GM19238 (cell line): Measurements from ENCODE around the gene SYTL4.

Source experiments
- DNase-seq: peaks from one replicate; pipeline ENCODE4 v3.0.0; 2011; ENCODE audit warnings: low spot score; ENCODE audit not compliant: insufficient read length

The SYTL4 gene

DNA sequence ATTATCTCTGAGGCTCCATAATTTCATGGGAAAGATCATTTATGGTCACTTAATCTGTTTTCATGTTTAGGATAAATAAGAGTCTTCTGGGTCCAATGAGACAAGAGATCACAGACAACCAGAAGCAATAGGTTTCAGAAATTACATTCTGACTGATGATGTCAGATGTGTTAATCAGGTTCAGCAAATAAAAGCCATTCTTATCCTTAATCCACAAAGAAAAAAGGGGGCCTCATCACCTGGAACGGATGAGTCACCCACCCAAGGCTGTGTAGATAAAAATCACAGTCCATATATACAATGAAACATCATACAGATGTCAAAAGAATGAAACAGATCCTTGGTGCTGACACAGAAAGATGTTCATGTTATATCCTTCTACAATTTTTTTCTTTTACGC lies 36.6 kb downstream of the SYTL4 start:
- DNase-seq, result no peak

DNA sequence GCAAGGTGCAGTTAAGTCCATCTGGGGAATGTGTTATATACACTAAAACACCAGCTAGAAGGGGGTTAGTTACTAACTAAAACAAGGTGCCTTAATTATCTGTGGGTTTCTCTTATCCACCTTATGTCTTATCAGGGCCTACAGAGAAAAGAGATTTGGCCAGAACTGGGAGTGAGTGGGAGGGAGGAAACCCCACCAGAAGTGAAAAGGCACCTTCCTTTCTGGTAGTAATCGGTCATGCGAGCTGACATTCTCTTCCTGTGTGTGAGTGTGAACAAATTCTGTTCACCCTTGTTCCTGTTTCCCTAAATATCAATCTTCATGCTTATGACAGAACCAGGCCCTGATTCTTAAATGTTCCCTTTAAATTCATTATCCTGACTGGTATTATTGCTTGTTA lies 44.4 kb downstream of the SYTL4 start:
- DNase-seq, result no peak

DNA sequence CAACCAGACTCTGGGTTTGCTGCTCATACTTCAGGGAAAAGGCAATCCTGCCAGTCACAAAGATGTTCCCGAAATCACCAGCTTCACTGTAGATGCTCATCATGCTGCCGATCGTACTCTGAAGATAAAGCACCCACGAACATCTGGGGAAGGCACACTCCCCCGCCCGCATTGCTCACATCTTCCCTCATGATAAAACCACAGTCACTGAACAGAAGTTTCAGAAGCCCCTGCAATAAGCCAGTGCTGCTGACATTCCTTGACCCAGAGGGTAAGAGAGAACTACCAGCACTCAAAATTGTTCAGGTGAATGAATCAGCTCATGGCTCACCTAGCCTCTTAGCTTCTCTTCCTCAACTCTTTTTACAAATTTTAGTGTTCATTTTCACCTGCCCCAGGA lies 44.8 kb downstream of the SYTL4 start:
- no peak for DNase-seq

DNA sequence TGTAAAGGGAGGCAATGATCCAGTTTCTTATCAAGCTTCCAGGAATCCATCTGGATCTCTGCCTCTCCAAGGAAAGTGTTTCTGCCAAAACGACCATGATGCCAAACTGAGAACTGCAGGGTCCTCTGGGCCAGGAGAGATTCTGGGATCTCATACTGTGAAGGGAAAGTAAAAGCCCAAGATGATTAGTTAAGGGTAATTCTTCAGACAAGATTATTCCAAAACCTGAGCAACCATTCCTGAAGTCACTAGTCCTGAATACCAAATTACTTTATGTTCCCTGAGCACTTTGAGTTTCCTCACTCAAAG lies 46.0 kb downstream of the SYTL4 start:
- no peak for DNase-seq

DNA sequence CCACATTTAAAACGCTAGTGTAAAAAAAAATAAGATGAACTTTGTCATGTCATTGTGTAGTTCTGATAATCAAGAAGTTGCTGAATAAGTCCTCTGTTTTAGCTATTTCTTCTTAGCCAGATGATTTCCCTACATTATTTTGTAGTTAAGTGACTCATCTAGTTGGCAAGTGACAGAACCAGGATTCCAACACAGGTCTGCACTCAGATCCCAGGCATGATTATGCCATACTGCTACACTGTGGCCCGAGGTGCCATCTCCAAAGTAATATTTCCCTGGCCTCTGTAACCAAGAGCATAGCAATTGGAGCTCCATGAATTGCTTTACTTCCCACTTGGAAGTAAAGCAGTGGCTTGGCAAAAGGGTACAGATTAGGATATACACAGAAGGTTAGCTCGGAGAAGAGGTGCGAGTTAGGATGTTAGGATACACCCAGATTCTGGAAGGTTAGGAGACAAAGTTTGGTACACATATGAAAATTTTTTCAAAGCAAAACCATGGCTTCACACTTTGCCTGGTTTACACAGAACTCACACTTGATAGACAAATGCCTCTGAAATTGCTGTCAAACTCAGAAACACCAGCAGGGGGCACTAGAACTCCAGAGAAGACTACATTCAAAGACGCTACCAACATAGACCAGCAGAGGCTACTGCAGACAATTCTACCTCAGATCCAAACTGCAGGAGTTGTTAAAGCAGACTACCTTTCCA lies 46.5 kb downstream of the SYTL4 start:
- peak; percentile 42 for DNase-seq

DNA sequence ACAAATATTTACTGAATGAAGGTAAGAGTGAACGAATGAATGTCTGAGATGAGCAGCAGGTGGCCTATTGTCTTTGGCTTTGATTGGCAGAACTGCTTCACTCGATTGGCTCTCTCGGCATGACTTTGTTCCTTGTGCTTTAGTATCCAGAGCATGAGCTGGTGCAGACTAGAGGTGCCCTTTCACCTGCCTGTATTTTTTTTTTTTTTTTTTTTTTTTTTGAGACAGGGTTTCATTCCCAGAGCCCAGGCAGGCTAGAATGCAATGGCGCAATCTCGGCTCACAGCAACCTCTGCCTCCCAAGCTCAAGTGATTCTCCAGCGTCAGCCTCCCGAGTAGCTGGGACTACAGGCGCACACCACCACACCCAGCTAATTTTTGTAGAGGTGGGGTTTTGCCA lies 49.0 kb downstream of the SYTL4 start:
- no peak for DNase-seq

DNA sequence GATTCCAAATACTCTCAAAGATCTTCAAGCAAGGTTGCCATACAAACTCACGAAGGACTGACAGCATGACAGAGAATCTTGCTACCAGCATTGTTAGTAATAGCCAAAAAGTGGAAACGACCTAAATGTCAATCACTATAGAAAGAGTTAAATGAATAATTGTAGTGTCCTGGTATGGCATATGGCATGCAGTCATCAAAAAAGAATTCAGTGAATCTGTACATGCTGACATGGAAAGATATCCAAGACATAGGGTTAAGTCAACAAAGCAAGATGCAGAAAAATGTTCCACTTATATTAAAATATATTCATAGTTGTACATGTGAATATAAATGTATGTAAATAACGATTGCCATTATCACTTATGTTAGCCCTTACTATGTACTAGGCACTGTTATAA lies 50.3 kb downstream of the SYTL4 start:
- no peak for DNase-seq

DNA sequence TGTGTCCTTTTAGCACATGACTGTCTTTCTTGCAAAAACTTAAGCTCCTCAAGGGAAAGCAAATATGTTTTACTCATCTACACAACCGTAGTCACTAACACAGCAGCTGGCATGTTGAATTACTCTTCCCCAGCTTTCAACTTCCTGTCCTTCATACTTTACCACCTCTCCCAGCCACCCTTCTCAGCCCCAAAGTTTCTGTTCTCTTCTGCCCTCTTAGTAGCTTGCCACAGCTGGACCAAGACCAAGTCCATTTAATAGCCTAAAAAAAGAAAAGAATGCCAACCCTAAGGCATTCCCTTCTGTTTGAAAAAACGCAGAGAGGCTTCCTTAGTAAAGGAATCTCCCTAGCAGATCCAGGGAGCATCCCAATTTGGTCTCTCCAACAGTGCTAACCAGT lies 51.2 kb downstream of the SYTL4 start:
- DNase-seq, result no peak

DNA sequence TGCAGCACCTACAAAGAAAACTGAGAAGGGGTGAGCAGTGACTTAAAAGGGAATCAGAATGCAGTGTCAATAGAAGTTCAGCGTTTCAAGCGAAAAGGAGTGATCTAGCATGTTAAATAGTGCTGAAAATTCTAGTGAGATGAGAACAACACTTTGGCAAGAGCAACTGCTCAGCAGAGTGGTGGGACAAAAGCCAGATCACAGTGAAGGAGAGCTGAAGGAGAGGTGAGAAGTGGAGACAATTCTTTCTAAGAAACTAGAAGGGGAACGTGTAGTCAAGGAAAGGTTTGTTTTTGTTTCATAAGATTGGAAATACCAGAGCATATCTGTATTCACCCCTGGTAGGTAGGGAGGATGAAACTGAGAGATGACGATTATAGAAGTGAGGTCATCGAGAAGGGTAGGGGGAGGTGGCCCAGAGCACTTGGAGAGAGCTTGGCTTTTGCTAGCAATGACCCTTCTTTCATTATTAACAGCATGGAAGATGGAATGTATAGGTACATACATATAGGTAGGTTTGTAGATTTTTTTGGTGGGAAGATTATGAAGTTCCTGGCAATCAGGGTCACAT lies 54.2 kb downstream of the SYTL4 start:
- DNase-seq, result no peak

DNA sequence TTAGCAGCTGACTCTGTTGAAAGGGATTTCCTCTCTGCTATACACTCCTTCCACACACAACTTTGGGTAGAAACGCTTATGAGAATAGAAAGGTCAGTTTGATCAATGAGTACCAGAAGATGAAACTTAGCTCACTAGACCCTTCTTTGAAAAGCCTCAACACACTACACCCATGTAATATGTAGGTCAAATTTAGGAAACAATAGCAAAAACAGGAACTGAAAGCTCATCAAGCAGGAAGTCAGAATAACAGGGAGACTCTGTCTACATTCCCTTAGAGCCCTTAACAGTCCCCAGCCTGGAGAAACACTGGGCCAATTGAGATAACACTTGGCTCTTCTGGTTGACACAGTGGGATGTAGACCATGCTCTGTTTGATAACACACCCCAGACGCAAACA lies 57.2 kb downstream of the SYTL4 start:
- DNase-seq, result no peak

DNA sequence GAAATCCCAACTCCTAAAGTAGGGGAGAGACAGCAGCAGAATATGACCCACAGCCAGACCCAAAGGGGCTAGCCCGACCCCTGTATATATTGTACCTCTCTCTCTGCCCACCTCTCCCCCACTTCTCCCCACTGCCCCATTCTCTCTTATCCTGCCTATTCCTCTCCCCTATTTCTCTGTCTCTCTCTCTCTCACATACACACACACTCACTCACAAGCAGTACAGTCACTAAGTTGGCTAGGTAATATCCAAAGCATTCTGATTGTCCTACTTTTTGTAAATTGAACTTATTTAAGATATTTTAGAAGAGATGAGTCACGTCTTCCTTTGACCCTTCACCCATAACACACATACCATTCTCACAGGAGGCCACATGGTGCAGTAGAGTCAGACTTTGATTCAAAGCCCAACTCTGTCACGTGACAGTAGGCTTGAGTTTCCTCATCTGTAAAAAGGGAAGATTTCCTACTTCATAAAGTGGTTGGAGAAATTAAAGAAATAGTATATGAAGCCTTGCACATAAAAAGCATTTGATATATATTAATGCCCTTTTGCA lies 58.4 kb downstream of the SYTL4 start:
- no peak for DNase-seq

DNA sequence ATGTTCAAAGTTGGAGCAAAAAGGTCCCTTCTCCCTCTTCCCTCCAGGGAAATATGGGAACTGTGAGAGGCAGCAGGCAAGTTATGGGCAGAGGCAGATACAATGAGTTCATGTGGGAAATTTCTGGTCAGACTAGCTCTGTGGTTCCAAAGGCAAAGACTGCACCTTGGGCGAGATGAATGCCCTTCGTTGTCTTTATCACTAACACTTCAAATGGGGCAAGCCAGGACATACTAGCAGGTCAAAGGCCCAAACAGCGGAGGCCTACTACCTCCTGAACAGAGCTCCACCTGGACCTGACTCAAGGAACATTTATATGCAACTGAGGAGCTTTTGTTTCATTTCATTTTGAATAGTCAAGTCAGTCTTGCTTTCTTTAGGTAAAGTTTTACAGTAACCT lies 59.0 kb downstream of the SYTL4 start:
- no peak for DNase-seq

DNA sequence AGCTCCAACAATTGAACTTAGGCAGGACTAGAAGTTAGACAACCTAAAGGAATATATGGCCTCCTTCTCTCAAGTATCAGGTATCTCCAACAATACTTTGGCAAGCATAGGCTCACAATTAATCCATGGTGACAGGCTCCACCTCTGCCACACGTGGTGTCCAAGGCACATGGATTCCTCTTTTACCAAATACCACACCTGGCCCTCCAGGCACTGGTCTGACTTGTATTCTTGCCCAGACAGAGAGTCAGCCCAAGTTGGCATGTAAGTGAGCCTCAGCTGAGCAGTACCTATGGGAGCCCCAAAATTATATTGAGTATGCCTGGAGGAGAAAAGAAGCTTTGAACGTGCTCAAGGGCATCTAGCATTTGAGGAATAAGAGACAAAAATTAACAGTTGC lies 68.3 kb downstream of the SYTL4 start:
- DNase-seq, result no peak

DNA sequence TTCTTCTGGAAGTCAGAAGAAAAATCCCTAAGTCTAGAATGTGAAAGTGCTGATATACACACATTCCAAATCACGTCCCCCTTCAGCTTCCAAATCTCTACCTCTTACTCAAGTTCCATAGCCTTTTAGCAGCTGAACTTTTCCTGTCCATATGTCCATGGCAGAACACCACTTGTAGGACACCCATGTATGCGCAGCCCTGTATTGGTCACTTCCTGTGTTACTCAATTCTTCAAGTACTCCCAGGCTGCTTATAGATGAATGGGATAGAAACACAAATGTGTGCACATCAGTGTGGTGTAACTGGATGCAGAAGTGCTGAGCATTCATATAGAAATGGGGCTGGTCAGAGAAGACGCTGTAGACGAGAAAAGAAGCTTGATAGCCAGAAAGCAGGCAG lies 69.1 kb downstream of the SYTL4 start:
- no peak for DNase-seq

DNA sequence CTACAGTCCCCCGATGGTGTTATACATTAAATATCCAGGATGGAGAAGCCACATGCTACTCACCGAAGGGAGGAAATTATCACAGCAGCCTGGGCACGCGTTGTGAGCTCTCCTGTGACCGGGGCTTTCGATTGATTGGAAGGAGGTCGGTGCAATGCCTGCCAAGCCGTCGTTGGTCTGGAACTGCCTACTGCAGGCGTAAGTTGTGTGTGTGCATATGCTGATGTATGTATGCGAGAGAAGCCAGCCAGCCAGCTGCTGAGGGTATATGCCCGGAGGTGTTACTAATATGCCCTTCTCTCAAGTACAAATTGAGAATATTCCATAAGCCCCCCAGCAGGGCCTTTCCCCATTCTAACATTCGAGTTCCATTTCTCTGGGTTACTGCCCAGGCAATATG lies 69.8 kb downstream of the SYTL4 start:
- no peak for DNase-seq

DNA sequence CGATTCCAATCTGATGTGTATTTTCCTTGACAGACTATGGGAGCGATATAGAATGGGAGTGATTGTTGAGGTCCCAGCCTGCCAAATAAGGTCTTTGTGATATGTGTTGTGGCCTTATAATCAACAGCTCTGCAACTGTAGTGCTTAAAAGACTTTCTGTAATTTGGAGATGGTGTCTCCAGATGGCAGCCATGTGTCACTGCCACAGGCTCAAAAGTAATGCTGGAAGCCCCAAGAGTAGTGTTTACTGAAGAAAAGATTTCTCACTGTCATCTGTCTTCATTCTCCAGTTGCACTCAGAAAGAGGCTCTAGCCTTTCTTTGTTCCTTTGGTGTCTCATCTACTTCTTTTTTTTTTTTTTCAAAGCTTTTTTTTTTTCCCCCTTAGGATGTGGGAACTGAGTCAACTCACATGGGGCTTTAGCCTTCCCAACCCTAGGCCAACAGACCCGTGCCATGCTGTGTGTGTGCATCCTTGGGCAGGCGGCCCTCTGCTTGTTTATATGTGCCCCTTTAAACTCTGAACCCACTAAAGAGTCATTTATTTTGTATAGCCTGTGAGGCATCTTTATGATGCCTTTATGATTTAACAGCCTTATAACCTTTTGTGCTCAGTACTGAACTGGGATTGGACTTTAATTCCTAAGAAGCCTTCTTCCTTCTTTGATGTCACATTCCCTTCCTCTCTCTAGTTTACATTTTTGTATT lies 72.3 kb downstream of the SYTL4 start:
- no peak for DNase-seq

DNA sequence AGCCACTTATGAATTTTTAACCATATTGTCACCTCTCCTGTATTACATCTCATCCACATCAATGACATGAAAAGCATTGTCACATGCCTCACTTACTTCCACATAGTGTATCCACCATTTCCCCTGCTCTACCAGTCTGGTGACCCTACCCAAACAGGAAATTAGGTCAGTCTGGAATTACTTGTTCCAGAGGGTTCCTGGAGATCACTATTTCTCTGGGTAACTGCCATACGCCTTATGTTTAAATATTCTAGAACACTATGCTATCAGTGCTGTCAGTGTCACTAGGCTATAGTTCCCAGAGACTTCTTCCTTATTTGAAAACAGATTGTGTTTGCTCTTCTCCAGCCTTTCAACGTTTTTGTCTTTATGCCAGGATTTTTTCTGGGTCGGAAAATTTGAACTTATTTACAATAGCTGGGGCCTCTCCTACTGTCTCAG lies 73.0 kb downstream of the SYTL4 start:
- no peak for DNase-seq

DNA sequence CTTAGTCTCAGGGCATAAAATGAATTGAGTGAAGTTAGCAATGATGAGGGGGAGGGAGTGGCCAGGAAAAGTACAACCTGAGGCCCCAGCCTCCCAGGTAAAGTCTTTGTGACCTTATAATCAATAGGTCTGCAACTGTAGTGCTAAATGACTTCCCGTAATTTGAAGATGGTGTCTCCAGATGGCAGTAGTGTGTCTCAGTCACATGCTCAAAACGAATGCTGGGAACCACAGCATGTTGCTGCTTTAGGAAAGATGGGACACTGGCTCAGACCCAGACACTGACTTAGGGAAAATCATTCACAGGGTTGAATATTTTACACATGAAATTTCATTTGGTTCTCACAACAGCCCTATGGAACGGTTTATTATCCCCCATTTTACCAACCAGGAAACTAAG lies 77.7 kb downstream of the SYTL4 start:
- DNase-seq, result no peak

DNA sequence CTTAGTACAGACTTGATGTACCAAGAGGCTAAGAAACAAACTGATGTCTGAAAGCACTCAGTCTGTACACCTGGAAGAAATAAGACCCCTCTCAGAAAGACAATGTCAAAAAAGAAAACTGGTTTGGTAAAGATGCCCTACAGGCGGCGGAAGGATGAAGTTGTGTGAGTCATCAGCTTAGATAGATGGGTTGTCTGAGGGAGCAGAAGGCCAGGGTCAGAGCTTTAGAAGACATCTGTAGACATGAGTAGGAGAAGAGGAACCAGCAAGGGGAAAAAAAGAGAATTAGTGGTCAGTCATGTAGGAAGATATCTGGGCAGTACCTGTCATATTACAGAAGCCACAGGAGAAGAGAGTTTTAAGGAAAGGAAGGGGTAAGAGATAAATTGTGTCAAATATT lies 79.7 kb downstream of the SYTL4 start:
- no peak for DNase-seq

DNA sequence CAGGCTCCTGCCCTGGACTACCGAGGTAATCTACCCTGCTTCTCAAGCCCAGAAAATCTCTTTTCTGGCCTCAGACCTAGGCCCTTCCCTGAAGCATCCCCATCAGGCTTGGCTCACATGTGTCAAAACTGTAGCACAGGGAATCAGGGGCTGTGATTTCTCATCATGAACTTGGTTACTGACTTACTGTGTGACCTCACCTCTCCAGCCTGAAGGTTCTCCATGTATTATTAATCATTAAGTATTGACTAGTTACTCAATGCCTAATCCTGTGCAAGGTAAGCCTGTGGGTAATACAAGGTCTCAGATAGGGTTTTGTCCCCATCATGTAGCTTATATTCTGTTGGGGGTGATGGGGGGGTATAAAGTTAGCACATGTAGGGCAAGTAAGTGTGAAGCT lies 81.1 kb downstream of the SYTL4 start:
- DNase-seq, result no peak

DNA sequence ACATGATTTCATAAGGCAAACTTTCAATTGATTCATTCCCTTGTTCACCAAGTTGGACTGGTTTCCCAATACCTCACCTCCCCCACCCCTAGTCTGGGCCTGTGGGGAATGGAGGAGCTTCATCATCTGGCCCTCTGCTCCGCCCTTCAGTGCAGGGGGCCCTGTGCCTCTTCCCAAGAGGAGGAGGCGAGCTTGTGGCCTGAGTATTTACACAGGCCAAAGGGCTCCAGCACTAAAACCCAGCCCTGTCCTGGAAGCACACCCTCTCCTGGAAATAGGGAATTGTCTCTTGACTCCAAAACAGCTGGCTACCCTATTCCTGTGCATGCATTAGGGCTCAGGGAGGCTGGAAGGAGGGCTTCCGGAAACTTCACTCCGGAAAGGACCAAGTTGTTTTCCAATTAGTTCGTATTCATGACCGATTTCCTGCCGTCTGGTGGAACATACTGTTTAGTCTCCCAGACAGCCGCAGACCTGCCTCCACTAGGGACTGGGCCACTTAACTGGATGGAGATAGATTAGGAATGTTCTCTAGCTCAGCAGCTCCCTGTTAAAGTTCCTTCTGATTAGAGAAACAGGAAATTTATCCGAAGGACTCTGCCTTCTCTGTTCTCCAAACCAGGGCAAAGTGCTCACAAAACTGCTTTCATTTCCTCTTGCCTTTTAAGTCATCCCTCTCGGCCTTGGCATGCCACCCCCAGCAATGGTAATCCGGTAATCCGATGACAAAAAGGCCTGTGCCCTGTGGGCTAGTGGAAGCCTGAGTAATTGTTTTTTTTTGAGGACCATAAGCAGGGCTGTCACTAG lies 82.2 kb downstream of the SYTL4 start:
- no peak for DNase-seq
